Activated CD4-positive, alpha-beta T cell treated with anti-CD3 and anti-CD28 coated beads, Interleukin-10, Interleukin-2, amounts not matched to agents 100 ng/mL and 50 ng/mL, durations not matched to agents 16 hours and 8 hours (primary cell): Measurements from ENCODE around the gene DIS3L.
A peak's percentile ranks its signal among the peaks of the same experiment; 100 is the strongest.
"Not testable (repeated sequence)": the region's sequence is repeated elsewhere in the genome, so short reads cannot be mapped to it uniquely, and the experiment has no call there.

Experiments used
- DNase-seq: peaks from one replicate; pipeline ENCODE4 v3.0.0-alpha.2; 2020

The DIS3L gene

DNA sequence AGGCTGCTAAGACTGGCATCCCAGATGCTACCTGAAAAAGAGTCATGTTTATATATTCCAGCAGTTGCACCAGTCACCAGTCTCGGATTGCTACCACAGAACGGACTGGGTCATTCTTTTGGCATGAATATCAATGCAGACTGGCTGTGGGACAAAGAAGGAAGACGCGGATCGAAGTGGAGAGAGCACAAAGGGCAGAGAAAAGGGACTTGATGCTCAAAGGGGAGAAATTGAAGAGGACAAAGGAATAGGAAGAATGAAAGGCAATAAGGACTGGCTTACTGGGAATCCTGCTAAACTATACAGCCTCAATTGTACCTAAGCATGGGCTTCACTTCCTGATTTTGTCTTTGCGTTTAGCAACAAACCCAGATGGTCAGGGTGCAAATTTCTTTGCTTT is 15.3 kb upstream of the DIS3L start:
- DNase-seq = no peak

DNA sequence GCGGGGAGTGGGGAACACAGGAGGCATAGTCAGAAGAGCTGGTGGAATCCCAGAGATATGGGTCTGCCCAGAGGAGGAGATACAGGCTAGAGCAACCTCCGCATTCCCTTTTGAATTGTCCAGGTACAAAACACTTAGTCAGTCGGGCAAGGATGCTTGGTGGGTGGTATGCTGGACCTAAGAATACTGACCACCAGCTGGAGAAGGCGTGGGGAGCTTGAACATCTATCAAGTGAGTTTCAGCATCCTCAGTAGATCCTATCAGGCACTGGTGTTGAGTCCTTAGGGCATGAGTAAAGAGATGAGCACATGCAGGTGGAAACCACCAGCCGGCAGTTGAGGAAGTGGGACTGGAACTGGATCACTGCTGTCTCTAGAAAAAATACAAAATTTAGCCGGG is 14.7 kb upstream of the DIS3L start:
- no peak for DNase-seq

DNA sequence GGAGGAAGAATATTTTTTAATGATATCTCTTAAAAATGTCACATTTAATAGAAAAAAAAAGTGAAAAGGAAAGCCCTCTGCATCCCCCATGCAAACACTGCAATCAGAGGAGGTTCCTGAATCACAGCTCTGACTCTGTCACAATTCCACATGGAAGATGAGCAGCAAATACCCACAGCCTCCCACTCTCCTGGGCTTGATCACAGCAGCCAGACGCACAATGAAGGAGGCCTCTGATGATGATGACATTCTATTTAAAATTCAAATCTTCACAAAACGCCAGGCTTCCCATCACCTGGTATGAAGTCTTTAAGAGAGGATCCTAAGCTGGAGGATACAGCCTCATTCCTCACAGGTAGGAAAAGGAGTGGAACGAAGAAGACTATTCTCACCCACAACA is 9.1 kb upstream of the DIS3L start:
- DNase-seq = no peak

DNA sequence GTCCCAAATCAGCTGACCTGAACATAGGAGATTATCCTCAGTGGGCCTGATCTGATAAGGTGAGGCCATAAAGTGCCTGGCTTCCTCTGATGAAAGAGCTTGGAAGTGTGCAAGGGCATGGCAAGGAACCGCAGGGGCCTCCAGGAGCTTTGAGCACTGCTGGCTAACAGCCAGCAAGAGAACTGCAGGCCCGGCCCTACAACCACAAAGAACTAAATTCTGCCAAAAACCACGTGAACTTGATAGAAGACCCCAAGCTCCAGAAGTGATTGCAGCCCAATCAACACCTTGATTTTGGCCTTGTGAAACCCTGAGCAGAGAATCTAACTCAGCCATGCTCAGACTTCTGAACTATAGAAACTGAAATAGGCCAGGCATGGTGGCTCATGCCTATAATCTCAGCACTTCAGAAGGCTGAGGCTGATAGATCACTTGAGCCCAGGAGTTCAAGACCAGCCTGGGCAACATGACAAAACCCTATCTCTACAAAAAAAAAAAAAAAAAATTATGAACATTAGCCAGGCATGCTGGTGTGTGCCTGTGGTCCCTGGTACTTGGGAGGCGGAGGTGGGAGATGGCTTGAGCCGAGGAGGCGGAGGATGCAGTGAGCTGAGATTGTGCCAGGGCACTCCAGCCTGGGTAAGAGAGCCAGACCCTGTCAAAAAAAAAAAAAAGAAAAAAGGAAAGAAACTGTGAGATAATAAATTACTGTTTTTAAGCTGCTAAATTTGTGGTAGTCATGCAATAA is 7.7 kb upstream of the DIS3L start:
- no peak for DNase-seq

DNA sequence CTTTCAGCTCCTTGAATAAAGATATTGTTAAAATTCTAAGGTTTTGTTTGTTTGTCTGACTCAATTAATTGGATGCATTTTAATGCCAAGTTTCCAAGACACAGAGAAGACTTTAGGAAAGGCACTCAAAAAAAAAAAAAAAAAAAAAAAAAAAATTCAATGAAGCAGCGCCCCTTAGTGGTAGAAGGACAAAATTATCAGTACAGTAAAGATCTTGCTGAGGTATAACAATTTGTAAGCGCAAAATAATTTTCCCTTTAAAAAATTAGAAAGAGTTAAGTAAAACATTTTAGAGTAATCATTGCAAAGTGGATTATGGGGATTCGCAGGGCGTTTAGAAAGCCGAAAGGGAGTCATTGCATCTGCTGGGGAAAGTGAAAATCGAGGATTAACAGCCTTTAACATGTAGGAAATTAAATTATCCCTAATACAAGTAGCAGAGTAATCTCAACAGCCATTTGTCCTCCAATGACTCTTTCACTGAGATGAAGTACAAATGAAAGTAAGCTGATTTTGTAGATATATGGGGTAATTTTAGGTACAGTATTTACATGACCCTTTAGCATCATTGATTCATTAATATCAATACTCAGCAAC is 5.8 kb upstream of the DIS3L start:
- peak; percentile 18 for DNase-seq

DNA sequence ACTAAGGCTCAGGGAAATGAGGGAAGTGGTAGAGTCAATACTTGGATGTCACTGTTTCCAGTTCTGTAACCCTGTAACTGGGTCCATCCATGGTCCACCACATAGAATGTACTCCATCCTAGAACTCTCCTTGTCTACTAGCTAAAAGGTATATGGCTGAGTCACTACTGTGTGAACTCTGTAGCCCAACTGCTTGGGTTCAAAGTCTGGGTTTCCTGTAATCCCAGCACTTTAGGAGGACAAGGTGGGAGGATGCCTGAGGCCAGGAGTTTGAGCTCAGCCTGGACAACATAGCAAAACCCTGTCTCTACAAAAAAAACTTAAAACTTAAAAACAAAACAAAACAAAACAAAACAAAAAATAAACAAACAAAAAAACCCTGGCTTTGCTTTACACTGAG is 5.3 kb upstream of the DIS3L start:
- no peak for DNase-seq

DNA sequence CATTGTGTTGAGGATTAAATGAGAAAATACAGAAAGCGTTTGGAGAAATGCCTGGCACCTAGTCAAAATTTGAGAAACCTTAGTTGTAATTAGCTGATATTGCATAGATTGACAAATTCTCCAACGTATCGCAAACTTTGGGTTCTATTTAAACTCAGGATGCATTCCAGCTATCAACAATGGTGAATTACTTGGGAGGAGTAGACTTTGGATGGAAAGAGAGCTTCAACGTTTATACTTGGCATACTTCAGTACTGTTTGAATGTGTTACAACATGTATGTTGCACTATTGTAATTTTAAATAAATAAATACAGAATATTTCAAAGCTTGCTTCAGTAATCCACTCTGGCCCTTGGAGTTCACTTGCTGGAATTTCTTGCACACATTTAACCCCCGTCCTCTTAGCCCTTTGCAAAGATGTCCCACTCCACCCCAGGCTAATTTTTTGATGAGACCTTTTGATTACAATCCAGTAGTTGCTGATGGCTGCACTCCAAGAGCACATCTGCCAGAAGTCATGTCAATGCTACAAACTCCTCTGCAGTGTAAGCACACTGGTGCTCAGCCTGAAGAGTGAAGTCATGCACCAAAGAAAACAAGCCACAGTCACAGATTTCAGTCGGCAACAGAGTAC is 4.7 kb upstream of the DIS3L start:
- DNase-seq = no peak

DNA sequence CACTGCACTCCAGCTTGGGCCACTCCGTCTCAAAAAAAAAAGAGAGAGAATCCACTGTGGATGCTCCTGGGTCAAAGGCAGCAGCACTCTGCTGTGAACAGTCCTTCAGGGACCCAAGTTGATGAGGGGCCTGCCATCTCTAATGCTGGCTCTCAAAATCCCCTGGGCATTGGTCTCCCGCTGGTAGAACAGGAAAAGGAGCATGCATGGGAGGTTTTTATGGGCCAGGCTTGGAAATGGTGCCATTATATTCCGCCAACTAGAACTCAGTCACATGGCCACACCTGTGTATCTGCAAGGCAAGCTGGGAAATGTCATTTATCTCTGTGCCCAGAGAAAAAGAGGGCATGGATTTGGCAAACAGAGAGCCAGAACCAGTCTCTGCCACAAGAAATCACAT is 3.4 kb upstream of the DIS3L start:
- DNase-seq = no peak

DNA sequence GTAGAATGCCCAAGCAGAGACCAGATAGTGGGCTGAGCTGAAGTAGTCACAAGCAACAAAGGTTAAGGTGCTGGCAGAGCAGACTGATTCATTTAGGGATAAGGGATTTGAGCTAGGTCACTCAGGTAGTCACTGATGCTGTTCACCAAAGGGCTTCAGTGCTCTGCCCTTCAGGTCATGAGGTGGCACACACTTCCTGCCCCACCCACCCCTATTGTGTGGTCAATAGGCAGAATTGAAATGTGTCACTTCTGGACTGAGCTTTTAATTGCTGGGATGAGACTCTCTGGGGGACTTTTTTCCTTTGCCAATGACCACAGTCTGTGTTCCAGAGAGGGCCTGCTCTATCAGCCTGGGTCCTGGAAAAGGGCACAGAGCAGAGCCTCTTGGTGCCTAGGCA is 2.9 kb upstream of the DIS3L start:
- peak; percentile 42 for DNase-seq

DNA sequence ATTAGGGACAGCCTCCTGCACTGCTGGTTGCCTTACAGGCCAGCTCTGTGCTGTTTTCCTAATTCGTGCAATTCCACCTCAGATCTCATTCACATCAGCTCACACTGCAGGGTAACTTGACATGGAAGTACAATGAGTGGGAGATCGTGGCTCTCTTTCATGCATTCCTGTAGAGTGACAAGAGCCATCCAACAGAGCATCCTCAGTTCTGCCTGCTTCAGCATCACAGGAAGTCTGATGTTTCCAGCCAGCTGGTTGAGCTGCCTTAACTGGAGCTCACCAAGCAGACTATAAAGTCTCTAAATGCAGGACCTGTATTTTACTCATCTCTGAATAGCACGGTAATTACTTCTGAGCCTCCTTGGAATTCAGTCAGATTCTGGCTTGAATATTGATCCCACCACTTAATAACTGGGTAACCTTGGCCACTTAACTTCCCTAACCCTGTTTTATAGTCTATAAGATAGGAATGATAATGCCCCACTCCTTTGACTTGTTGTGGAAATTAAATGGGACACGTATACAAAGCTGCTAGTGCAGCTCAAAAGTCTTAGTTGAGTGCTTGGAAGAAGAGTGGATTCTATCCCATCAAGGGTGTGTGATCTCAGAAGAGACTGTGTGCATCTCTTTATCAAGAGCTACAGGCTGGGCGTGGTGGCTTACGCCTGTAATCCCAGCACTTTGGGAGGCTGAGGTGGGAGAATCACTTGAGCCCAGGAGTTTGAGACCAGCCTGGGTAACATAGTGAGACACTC is 1.4 kb upstream of the DIS3L start:
- no peak for DNase-seq

DNA sequence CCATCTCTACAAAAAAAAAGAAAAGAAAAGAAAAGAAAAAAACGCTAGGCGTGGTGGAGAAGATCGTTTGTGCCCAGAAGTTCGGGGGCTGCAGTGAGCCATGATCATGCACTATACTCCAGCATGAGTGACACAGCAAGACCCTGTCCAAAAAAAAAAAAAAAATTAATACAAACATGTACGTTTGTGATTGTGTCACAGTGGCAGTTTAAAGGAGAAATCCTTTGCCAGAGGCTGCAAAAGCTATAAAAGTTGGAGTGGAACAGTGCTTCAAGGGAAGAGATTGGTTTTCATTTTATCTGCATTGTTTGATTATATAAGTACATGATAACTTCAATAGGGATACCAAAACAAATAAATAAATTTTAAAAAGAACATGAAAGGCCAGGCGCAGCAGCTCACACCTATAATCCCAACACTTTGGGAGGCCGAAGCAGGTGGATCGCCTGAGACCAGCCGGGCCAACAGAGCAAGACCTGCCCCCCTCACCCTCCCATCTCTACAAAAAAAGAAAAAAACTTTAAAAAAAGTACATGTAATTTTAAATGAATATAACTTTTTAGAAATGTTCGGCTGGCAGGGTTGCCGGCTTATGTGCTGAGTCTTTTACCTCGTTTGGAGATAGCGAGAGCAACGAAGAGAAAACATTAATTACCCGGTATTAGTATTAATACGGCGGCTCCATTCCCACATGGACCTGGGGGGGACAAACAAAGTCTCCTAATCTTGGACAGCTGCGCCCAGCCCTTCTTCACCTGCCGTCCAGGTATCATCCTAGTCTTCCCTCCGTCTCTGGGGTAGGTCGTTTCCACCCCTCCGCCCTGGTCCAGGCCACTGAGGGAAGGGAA is 573 bp upstream of the DIS3L start:
- DNase-seq = no peak

DNA sequence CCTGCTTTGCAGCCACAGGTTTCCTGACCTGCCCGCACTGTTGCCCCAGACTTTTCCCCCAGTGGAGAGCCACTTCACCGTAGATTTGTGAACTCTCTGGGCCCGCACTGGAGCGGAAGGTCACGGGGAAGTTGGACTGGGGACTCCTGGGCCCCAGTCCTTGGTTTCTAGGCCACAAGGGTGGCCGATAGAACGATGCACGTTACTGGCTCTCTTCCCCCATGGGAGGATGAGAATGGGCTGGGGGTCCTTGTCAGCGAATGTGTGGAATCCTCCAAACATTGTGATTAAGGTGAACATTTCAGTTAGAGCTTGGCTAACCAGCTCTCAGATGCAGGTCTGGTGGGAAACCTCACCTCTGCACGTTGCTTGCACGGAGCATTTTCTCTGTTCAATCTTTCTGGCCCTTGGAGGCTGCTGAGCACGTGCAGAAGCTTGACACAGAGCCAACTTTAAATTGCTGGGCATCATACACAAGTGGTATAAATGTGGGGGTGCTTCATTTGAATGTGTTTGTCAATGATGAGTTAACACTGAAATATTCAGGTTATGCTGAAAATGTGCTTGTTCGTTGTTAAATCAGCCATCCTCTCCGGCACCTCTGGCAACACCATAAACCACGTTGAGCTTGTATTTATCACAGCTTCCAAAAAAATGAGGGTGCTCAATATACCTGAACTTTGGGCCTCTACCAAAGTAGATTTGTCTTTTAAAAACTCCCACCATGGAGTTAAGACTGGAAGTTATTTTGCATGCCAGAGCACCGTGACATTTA is 976 bp downstream of the DIS3L start:
- peak; percentile 42 for DNase-seq

DNA sequence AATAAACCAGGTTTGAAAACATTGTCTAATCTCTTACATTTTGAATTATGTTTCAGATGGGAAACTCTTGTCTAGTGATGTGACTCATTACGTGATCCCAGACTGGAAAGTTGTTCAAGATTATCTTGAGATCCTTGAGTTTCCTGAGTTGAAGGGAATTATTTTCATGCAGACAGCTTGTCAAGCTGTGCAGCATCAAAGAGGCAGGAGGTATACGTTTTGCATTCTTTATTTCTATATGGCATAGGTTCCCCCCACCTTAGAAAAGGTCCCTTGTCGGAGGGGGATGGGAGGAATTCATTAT is 1.5 kb downstream of the DIS3L start:
- peak; percentile 12 for DNase-seq

DNA sequence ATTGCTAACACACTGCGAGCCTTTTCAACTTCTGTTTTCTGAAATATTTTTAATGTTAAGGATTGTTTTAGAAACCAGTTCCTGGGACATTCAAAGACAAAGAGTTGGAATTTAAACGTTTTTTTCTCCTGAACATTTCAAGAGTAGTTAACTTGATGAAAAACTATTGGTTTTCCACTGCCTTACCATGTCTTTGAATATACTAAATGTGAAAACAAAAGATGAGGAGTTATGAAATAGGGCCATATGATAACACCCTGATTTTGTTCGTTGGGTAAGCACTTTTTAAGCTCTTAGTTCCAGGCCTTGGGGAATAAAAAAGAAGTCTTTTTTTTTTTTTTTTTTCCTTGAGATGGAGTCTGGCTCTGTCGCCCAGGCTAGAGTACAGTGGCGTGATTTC is 2.8 kb downstream of the DIS3L start:
- DNase-seq = no peak

DNA sequence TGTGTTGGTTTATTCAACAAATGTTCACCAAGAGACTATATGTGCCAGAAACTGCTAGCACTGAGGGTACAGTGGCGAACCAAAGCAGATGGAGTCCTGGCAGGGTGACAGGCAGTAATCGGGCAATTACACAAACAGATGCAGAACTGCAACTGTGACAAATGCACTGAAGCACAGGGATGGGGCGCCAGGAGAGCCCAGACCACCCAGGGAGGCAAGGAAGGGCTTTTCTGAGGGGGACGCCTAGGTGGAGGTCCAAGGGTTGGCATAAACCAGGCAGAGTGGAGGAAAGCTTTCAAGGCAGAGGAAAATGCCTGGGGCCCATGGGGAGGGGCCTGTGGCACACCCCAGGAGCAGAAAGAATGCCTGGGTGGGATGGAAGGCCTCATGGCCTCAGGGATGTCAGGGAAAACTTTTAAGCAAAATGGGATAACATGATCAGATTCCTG is 5.5 kb downstream of the DIS3L start:
- no peak for DNase-seq

DNA sequence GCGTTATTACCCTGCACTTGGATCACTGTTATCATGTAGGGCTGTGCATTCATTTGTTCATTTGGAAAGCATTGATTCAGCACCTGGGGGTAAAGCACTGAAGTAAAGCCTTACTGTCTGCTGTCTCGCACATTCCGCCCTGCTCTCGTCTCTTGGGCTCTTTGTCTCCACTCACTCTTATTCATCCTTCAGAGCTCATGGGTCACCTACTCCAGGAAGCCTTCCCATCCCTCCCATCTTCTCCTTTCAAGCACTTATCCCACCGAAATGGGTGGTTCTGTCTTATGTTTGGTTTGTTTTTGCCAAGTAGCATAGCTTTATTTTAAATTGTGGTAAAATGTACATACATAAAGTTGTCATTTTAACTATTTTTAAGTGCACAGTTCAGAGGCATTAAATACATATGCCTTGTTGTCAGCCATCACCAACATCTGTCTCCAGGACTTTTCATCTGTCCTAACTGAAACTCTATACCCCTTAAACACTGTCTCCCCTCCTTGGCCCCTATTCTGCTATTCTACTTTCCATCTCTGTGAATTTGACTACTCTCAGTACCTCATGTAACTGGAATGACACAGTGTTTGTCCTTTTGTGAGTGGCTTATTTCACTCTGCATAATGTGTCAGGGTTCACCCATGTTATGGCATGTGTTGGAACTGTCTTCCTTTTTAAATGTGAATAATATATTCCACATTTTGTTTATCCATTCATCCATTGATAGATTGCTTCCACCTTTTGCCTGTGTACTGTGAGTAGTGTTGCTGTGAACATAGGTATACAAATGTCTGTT is 9.3 kb downstream of the DIS3L start:
- DNase-seq = no peak

DNA sequence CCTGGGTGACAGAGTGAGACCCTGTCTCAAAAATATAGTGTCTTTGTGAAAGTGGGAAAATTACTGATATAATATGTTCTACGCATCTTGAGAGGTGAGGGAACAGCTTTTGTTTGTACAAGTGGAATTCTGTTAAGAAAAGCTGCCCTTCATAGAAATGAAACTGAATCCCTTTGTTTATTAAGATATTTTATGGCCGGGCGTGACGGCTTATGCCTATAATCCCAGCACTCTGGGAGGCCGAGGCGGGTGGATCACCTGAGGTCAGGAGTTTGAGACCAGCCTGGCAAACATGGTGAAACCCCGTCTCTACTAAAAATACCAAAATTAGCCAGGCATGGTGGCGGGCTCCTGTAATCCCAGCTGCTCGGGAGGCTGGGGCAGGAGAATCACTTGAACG is 11.1 kb downstream of the DIS3L start:
- DNase-seq = not testable (repeated sequence)

DNA sequence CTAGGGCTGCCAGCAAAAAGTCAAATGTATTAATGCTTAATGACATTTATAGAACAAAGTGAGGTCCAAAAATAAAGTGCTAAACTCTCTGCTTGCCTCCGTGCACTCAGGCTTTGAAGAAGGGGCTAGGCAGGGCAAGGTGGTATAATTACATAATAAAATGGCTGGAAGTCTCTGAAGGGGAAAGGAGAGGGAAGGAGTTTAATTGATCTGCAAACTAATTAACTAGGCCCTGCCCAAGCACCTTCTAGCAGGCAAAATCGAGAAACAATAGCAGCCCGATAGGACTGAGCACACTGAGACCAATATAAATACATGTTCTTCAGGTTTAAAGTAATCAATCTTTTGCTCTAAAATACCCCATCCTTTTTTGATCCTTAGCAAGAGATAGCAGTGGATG is 13.0 kb downstream of the DIS3L start:
- no peak for DNase-seq

DNA sequence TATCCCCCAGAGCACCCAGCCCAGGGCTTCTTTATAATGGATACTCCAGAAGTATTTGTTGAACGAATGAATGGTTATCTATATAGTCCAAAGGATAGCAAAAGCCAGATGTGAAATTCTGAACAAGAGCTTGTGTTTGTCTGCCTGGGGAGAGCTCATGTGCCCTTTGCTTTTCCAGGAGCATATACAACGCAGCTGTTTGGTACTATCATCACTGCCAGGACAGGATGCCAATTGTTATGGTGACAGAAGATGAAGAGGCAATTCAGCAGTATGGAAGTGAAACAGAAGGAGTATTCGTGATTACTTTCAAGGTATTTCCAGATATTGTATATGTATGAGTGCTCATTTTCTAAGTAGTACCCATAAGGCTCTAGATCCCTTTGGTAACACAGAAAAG is 15.2 kb downstream of the DIS3L start:
- DNase-seq = no peak

DNA sequence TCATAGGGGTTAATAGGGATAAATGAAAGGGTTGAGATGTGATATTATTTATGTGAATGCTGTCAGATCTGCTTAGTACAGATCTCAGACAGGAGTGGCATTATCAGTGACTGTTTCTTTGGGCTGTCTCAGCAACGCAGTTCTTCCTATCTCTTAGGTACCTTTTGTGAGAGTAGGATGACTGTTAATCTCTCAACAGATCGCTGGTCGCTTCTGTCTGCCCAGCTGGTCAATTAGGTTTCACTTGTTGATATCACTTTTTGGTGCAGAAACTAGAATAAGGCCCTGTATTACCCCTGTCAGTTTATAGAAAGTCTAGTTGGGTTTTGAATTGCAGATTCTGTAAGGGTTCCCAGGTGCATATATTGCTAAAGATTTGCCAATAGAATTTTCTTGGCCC is 16.5 kb downstream of the DIS3L start:
- no peak for DNase-seq

DNA sequence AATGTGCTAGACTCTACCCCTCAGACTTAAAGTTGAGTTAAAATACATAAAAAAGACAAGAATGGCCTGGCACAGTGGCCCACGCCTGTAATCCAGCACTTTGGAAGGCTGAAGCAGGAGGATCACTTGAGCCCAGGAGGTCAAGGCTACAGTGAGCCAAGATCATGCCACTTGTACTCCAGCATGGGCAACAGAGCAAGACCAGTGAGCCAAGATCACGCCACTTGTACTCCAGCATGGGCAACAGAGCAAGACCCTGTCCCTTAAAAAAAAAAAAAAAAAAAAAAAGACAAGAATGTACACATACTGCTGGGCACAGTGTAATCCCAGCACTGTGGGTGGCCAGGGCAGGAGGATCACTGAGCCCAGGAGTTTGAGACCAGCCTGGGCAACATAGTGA is 17.4 kb downstream of the DIS3L start:
- DNase-seq = no peak
